K562 (cell line): ENCODE data around the gene ABCG5. TPM values are rescaled to one million over a fixed set of nuclear protein-coding genes. Genes with fewer than 3 reads are reported as not detected.

ENCODE experiments used
- ADNP ChIP-seq: fragments of 200-800 bp; sonication (Bioruptor generic); IDR thresholded peaks from 2 replicates; pipeline ENCODE4 v1.6.1; 2016; ENCODE audit warnings: missing genetic modification characterization, missing compliant biosample characterization
- ESRRB ChIP-seq: fragments of 250-450 bp; sonication (Bioruptor Pico); IDR thresholded peaks from 2 replicates; pipeline ENCODE4 v1.5.0; 2020; ENCODE audit warnings: mild to moderate bottlenecking, moderate library complexity, borderline replicate concordance
- ETV6 ChIP-seq, 3 experiments: fragments of 150-350 bp in 1 of 3; sonication (generic) in 1 of 3; formaldehyde crosslinking in 1 of 3; IDR thresholded peaks; 2 replicates each; pipeline versions ENCODE4 v1.6.1 to v1.8.0; 2014 to 2022; ENCODE audit warnings: borderline replicate concordance in 2 of 3, low read depth in 2 of 3, antibody characterized with exemption in 1 of 3, low read length in 1 of 3, mild to moderate bottlenecking in 1 of 3, missing genetic modification reagents in 1 of 3
- TAF9B ChIP-seq: fragments of 450-650 bp; IDR thresholded peaks from 2 replicates; pipeline ENCODE4 v1.6.1; 2018; ENCODE audit warnings: mild to moderate bottlenecking; ENCODE audit not compliant: partially characterized antibody
- polyA plus RNA-seq, 8 experiments: library from polyadenylated mRNA; depleted of rRNA in 4 of 8; stranded (reverse) in 5 of 8; unstranded in 3 of 8; fragments of >200 nt; fragmentation: Nextera tagmentation in 2 of 8; fragmentation: Illumina TruSeq in 1 of 8; extraction: Ambion mirVana in 2 of 8; extraction: Trizol in 1 of 8; gene quantifications; 2 replicates each; pipeline versions ENCODE4 v1.2.1 to v1.2.3, GENCODE V29; 2011 to 2014; ENCODE audit warnings: inconsistent platforms in 1 of 8, missing spikeins in 1 of 8
- total RNA-seq, 7 experiments: library from RNA; depleted of rRNA in 6 of 7; stranded (reverse); fragments of >200 nt in 6 of 7; fragmentation: Illumina TruSeq in 2 of 7; extraction: Trizol in 2 of 7; gene quantifications; 2 replicates each; pipeline versions ENCODE4 v1.2.1 to v1.2.3, GENCODE V29; 2011 to 2021; ENCODE audit warnings: low replicate concordance in 1 of 7
- TF ChIP-seq, protein P1 (sequence below), 2 experiments: IDR thresholded peaks; 2 replicates each; pipeline ENCODE4 v1.6.1; 2012; ENCODE audit warnings: improper control_type of control experiment in 2 of 2, low read depth in 2 of 2, low read length in 2 of 2, borderline replicate concordance in 1 of 2
- TF ChIP-seq, protein P2 (sequence below): fragments of 450-650 bp; IDR thresholded peaks from 2 replicates; pipeline ENCODE4 v1.6.1; 2018; ENCODE audit warnings: mild to moderate bottlenecking, low read depth; ENCODE audit not compliant: partially characterized antibody
- TF ChIP-seq, protein P3 (sequence below): fragments of 250-450 bp; sonication (Bioruptor Pico); IDR thresholded peaks from 2 replicates; pipeline ENCODE4 v1.8.0; 2021; ENCODE audit warnings: moderate library complexity, mild to moderate bottlenecking, inconsistent platforms

Gene ABCG5
- total and polyA plus RNA-seq, 9 of the 15 experiments (the other 6 are each of a cell fraction or from before 2014, with no cell fraction given): 0.01 TPM; not detected in 7

DNA sequence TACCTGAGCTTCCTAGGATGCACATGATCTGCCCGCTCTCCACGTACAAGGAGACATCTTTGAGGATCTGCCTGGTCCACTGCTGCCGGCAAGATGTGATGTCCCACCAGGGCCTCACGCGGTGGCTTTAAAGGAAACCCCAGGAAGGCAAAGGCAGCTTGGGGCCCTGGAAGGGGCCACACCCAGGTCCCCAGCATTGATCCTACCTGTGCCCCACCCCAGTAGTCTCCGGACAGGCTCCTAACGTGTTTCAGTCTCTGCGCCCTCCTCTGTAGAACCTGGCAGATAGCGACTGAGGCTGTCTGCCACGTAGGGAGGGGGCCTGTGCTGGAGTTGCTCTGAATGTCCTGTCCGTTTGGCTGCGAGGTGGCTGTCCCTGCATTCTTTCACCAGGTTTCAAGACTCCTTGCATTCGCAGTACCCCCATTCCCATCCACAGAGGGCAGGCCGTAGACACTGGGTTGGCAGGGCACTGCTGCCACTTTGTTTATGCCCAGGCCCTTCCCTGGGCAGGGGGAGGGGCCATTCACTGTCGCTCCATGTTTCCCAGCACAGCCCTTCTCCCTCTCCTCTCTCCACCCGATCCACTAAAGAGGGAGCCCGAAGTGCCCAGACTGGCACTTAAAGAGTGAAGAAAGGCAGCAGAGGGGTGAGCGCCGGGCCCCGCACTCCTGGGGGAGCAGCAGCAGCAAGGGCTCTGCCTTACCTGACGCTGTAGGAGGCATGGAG lies 644 bp downstream of the ABCG5 start (continued):
- TF ChIP-seq, protein P1, sequence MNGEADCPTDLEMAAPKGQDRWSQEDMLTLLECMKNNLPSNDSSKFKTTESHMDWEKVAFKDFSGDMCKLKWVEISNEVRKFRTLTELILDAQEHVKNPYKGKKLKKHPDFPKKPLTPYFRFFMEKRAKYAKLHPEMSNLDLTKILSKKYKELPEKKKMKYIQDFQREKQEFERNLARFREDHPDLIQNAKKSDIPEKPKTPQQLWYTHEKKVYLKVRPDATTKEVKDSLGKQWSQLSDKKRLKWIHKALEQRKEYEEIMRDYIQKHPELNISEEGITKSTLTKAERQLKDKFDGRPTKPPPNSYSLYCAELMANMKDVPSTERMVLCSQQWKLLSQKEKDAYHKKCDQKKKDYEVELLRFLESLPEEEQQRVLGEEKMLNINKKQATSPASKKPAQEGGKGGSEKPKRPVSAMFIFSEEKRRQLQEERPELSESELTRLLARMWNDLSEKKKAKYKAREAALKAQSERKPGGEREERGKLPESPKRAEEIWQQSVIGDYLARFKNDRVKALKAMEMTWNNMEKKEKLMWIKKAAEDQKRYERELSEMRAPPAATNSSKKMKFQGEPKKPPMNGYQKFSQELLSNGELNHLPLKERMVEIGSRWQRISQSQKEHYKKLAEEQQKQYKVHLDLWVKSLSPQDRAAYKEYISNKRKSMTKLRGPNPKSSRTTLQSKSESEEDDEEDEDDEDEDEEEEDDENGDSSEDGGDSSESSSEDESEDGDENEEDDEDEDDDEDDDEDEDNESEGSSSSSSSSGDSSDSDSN (IDR thresholded peaks at IDR 0.05; ENCODE audit: borderline replicate concordance in 1 of 2, low read depth in 2 of 2, low read length in 2 of 2): no peak
- no peak for TF ChIP-seq ADNP (tag)
- TF ChIP-seq, protein P2, sequence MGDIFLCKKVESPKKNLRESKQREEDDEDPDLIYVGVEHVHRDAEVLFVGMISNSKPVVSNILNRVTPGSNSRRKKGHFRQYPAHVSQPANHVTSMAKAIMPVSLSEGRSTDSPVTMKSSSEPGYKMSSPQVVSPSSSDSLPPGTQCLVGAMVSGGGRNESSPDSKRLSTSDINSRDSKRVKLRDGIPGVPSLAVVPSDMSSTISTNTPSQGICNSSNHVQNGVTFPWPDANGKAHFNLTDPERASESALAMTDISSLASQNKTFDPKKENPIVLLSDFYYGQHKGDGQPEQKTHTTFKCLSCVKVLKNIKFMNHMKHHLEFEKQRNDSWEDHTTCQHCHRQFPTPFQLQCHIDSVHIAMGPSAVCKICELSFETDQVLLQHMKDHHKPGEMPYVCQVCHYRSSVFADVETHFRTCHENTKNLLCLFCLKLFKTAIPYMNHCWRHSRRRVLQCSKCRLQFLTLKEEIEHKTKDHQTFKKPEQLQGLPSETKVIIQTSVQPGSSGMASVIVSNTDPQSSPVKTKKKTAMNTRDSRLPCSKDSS: no peak
- no peak for TF ChIP-seq TAF9B
- TF ChIP-seq, protein P3, sequence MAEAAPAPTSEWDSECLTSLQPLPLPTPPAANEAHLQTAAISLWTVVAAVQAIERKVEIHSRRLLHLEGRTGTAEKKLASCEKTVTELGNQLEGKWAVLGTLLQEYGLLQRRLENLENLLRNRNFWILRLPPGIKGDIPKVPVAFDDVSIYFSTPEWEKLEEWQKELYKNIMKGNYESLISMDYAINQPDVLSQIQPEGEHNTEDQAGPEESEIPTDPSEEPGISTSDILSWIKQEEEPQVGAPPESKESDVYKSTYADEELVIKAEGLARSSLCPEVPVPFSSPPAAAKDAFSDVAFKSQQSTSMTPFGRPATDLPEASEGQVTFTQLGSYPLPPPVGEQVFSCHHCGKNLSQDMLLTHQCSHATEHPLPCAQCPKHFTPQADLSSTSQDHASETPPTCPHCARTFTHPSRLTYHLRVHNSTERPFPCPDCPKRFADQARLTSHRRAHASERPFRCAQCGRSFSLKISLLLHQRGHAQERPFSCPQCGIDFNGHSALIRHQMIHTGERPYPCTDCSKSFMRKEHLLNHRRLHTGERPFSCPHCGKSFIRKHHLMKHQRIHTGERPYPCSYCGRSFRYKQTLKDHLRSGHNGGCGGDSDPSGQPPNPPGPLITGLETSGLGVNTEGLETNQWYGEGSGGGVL (CRISPR knock-in tag): no peak
- no peak for TF ChIP-seq ETV6 (IDR thresholded peaks at IDR 0.05; ENCODE audit: borderline replicate concordance in 1 of 2, low read depth in 2 of 2, low read length in 1 of 2)
- no peak for TF ChIP-seq ETV6 (CRISPR knock-in tag; IDR thresholded peaks at IDR 0.05; ENCODE audit: borderline replicate concordance)
- TF ChIP-seq ESRRB (CRISPR knock-in tag): no peak
- TF ChIP-seq, all 486 proteins: peak for 0
